WTC11 (cell line): ENCODE data around the gene RBMS1. TPM values are rescaled to one million over a fixed set of nuclear protein-coding genes. Genes with fewer than 3 reads are reported as not detected.

Experiments
- ATAC-seq: fragments of 200-7000 bp; cut with Tn5 transposase; 2 replicates; pipeline ENCODE4 v1.10.0; 2021; ENCODE audit warnings: mild to moderate bottlenecking, moderate library complexity
- CTCF ChIA-PET: fragments of 300-600 bp; sonication (Branson Sonifier 250); formaldehyde crosslinking; loops from one replicate; lab custom pipeline; 2021; ENCODE audit warnings: antibody characterized with exemption; lab: Charles Lee
- POLR2A ChIA-PET: fragments of 350-600 bp; sonication (Branson Sonifier 250); formaldehyde crosslinking; loops from one replicate; lab custom pipeline; 2021; ENCODE audit warnings: antibody characterized with exemption; lab: Charles Lee
- DNase-seq: peaks from one replicate; pipeline ENCODE4 v3.0.0; 2021; ENCODE audit warnings: low spot score
- H3K27ac Mint-ChIP-seq: 2 replicates; pipeline ENCODE4 v1.8.0; 2021; ENCODE audit warnings: mixed read lengths
- H3K27me3 Mint-ChIP-seq: 2 replicates; pipeline ENCODE4 v1.8.0; 2021; ENCODE audit warnings: low read depth, mild to moderate bottlenecking, moderate library complexity, mixed read lengths
- H3K36me3 Mint-ChIP-seq: 2 replicates; pipeline ENCODE4 v1.8.0; 2021; ENCODE audit warnings: mixed read lengths
- H3K4me1 Mint-ChIP-seq: 2 replicates; pipeline ENCODE4 v1.8.0; 2022; ENCODE audit warnings: mixed read lengths
- H3K4me3 Mint-ChIP-seq: 2 replicates; pipeline ENCODE4 v1.8.0; 2021; ENCODE audit warnings: mild to moderate bottlenecking, moderate library complexity, mixed read lengths
- H3K9me3 Mint-ChIP-seq: 2 replicates; pipeline ENCODE4 v1.8.0; 2021; ENCODE audit warnings: mixed read lengths
- AFF4 ChIP-seq: sonication (generic); formaldehyde crosslinking; IDR thresholded peaks from 2 replicates; pipeline ENCODE4 v1.8.1; 2023; ENCODE audit warnings: mild to moderate bottlenecking, missing genetic modification reagents, borderline replicate concordance
- E2F4 ChIP-seq: sonication (generic); formaldehyde crosslinking; IDR thresholded peaks from 2 replicates; pipeline ENCODE4 v1.8.1; 2022; ENCODE audit warnings: low read depth, mild to moderate bottlenecking, moderate library complexity, missing genetic modification reagents, borderline replicate concordance
- FOXP1 ChIP-seq: sonication (generic); formaldehyde crosslinking; IDR thresholded peaks from 2 replicates; pipeline ENCODE4 v1.8.0; 2022; ENCODE audit warnings: missing genetic modification reagents, mild to moderate bottlenecking, moderate library complexity, borderline replicate concordance
- FOXP4 ChIP-seq: sonication (generic); formaldehyde crosslinking; IDR thresholded peaks from 2 replicates; pipeline ENCODE4 v1.8.0; 2022; ENCODE audit warnings: mild to moderate bottlenecking, missing genetic modification reagents
- IRF2 ChIP-seq: sonication (generic); formaldehyde crosslinking; IDR thresholded peaks from 2 replicates; pipeline ENCODE4 v1.8.0; 2022; ENCODE audit warnings: low read depth, missing genetic modification reagents, borderline replicate concordance
- OVOL2 ChIP-seq: fragments of 250-450 bp; sonication (Bioruptor Pico); IDR thresholded peaks from 2 replicates; pipeline ENCODE4 v1.9.0; 2021; ENCODE audit warnings: mild to moderate bottlenecking, borderline replicate concordance
- PRRX2 ChIP-seq: fragments of 250-450 bp; sonication (Bioruptor Pico); IDR thresholded peaks from 2 replicates; pipeline ENCODE4 v1.8.0; 2021; ENCODE audit warnings: mild to moderate bottlenecking
- RORB ChIP-seq: fragments of 250-450 bp; sonication (Bioruptor Pico); IDR thresholded peaks from 2 replicates; pipeline ENCODE4 v1.9.0; 2021; ENCODE audit warnings: mild to moderate bottlenecking
- ZNF138 ChIP-seq: sonication (generic); formaldehyde crosslinking; conservative IDR thresholded peaks from 2 replicates; pipeline ENCODE4 v1.8.1; 2022; ENCODE audit warnings: mild to moderate bottlenecking, moderate library complexity, missing genetic modification reagents
- ZNF281 ChIP-seq: sonication (generic); formaldehyde crosslinking; IDR thresholded peaks from 2 replicates; pipeline ENCODE4 v1.8.0; 2023; ENCODE audit warnings: mild to moderate bottlenecking, missing genetic modification reagents
- ZNF425 ChIP-seq: fragments of 250-450 bp; sonication (Bioruptor Pico); conservative IDR thresholded peaks from 2 replicates; pipeline ENCODE4 v1.9.0; 2021; ENCODE audit warnings: mild to moderate bottlenecking
- total RNA-seq: library from RNA; stranded (reverse); gene quantifications from 3 replicates; pipeline ENCODE4 v1.2.3, GENCODE V29; 2021

Gene RBMS1
- total RNA-seq, 1 experiment from 2014 or later = 56.3 TPM

GRCh38 chr2:160373263-160373662 is 120.3 kb downstream of the RBMS1 start:
- ATAC-seq (no peak), DNase-seq (no peak)
- H3K4me1 Mint-ChIP-seq = peaks cover 86% of the 10 kb centered on the region
- H3K36me3 Mint-ChIP-seq = no peaks in the 10 kb centered on the region
- TF ChIP-seq FOXP1 (CRISPR knock-in tag) (no peak), RORB (CRISPR knock-in tag) (no peak), OVOL2 (CRISPR knock-in tag) (no peak), ZNF425 (CRISPR knock-in tag) (no peak), ZNF281 (CRISPR knock-in tag) (no peak), AFF4 (CRISPR knock-in tag) (no peak), E2F4 (CRISPR knock-in tag) (no peak), ZNF138 (CRISPR knock-in tag) (no peak), FOXP4 (CRISPR knock-in tag) (no peak), PRRX2 (CRISPR knock-in tag) (no peak)
- POLR2A ChIA-PET = no interaction called here
- H3K27ac Mint-ChIP-seq = no peak overlapping the region; the same call in 1 of the 2 replicates
- H3K9me3 Mint-ChIP-seq = no peaks in the 10 kb centered on the region
- no peak overlapping the region for H3K4me3 Mint-ChIP-seq
- no peaks in the 10 kb centered on the region for H3K27me3 Mint-ChIP-seq
- CTCF ChIA-PET = interaction anchor here (1.4 kb wide), 1 partner anchor 56 kb away, joined by 5 read pairs; no protein-coding TSS in a partner anchor

GRCh38 chr2:160372585-160372984 is 121.0 kb downstream of the RBMS1 start:
- ChIA-PET CTCF (interaction anchor here (1.4 kb wide), 1 partner anchor 57 kb away, joined by 5 read pairs; no protein-coding TSS in a partner anchor), POLR2A (no interaction called here)
- no peak overlapping the region for H3K4me3 Mint-ChIP-seq
- H3K27ac Mint-ChIP-seq = peak overlapping the region; percentile 60
- TF ChIP-seq FOXP4 (CRISPR knock-in tag) (no peak), IRF2 (CRISPR knock-in tag) (no peak)
- H3K36me3 Mint-ChIP-seq = no peaks in the 10 kb centered on the region
- no peaks in the 10 kb centered on the region for H3K9me3 Mint-ChIP-seq
- no peak for DNase-seq
- H3K27me3 Mint-ChIP-seq = no peaks in the 10 kb centered on the region
- H3K4me1 Mint-ChIP-seq = peaks cover 86% of the 10 kb centered on the region
- ATAC-seq = no peak
